Activated CD8-positive, alpha-beta memory T cell treated with anti-CD3 and anti-CD28 coated beads for 1 hour (primary cell): ENCODE results near the gene ATG4A.

Source experiments
- DNase-seq, 2 donors: peaks; one replicate each; pipeline ENCODE4 v3.0.0-alpha.2; 2020; ENCODE audit warnings: low read depth in 1 of 2; ENCODE audit errors: extremely low read depth in 1 of 2

Gene ATG4A

GRCh38 chrX:108167211-108167872, 75.8 kb downstream of the ATG4A start:
- DNase-seq = no peak

DNA sequence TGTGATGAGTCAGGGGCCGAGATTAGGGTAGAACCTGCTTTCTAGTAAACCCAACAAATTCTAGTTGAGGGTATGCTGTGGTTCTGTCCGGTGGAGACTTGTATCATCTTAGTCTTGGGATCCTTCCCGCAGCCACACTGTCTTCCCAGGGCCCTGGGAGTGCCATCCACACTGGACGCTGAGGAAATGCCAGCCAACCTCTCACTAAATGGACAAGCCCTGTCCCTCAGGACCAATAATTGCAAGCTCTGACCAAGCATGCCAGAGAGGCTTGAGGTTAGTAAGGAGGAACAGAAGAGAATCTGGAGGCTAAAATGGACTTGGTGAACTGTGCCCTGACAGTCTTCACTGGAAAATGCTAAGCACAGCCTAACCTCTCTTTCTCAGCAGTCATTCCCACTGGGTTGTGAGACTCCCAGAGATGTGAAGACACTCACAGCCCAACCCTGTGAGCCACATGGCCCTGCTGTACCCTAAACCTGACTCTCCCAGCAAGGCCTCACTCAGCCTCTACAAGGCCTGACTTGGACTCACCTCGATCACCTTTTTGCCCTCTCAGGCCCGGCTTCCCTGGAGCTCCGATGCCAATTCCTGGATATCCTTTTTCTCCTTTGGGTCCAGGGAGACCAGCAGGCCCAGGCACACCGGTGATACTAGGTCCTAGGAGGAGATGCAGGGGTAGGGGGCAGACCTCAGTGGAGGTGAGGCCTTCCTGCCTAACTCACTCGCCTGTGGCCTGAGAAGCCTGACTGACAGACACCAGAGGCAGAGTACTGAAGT, 77.6 kb downstream of the ATG4A start:
- no peak for DNase-seq

- DNase-seq = no peak
Measured at GRCh38 chrX:108169768-108170167, 78.2 kb downstream of the ATG4A start.

- DNase-seq = no peak
Measured at GRCh38 chrX:108171671-108172070, 80.1 kb downstream of the ATG4A start.

- DNase-seq = no peak
Measured at GRCh38 chrX:108173874-108174273, 82.3 kb downstream of the ATG4A start.

- DNase-seq = no peak
Measured at GRCh38 chrX:108177351-108178142, 86.0 kb downstream of the ATG4A start.

DNA sequence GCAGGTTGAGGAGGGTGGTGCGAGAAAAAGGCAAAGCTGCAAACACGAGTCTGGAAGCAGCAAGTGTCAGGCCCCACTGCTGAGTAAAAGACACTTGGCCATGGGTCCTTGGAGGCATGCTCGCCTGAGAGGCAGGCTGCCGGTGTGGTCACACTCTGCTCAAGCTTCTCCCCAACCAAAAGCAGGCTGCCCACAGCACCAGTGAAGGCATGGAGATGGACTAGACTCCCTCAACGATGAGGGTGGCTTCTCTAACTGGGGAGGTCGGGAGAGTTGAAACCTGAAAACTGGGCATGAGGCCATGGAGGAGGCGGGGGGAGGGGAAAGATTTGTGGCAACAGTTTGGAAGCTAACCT, 86.5 kb downstream of the ATG4A start:
- no peak for DNase-seq

- no peak for DNase-seq
Measured at GRCh38 chrX:108186811-108187210, 95.2 kb downstream of the ATG4A start.

DNA sequence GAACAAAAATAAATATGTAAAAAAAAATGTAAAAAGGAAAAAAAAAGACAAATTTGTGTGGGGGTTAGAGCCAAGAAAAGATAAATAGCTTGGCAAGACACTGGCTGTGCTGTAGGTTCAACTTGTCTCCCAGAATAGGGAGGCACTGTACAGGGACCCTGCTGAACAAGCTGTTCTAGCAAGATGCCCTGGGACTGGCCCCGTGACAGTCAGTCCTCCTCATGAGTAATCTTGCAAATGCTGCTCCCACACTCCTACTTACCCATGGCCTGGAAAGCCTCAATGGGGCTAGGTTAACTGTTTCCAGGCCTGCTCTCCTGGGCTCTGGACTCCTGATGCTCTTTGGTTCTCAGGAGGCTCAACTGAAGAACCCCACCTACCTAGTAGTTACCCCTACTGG, 106.8 kb downstream of the ATG4A start:
- no peak for DNase-seq

DNA sequence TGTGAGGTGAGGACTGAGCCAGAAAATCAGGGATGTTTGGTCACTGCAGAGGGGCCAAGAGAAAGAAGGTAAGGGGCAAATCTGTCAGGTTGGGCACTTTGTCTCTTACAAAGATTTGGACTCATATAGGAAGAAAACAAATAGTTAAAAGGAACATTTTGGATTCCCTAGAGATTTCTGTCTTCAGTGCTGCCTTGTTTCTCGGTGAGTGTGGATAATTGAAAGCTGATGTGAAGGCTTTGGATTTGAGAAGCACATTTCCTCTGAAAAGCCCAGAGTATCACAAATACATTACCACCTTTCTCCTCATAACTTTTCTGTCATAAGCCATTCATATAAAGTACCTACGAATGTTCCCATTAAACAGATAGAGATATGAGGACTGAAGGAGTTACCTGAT, 107.5 kb downstream of the ATG4A start:
- no peak for DNase-seq

DNA sequence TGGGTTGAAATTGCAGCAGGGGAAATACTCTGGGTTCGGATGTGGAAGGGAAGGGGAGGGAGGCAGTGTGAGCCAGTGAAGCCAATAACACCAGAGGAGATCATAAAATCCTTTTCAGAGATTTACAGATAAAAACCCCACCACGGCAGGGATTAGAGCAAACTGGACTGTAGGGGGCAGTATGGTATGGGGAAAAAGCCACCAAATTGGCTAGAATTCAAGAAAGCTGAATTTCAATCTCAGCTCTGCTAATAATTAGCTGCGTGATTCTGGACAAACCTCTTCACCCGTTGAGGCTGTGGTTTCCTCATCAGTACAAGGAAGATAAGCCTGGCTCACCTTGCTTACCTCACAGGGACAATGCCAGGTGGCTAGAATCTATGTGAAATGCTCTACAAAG, 108.1 kb downstream of the ATG4A start:
- DNase-seq = no peak

DNA sequence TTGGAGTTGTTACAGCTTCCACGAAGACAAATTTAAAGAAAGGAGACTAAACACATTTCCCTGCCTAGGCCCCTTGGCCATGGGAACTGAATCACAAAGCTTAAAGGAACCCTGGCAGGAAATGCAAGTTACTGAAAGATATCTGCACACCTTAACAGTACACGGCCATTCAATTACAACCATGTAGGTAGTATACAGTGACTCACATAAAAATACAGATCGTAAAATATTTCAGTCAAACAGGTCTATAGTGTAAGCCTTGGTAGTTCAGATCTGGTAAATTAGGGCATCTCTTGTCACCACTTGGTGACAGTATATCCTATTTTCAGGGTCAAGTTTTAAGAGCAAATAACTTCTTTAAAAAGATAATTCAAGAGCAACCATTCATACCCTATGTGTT, 112.0 kb downstream of the ATG4A start:
- DNase-seq = no peak
